Measurements from ENCODE around the gene ANO5.

- TF ChIP-seq CTCF (IDR thresholded peaks at IDR 0.05): no peak
- TF ChIP-seq EP300 (IDR thresholded peaks at IDR 0.05): no peak
- no peak for TF ChIP-seq POLR2A (IDR thresholded peaks at IDR 0.05)
- no peak for TF ChIP-seq POLR2AphosphoS5 (IDR thresholded peaks at IDR 0.05)
Measured at GRCh38 chr11:22163394-22163797, 29.5 kb upstream of the ANO5 start.

All from sigmoid colon (tissue), 4 donors.